ENCODE data around the gene HMOX2. TPM values are rescaled to one million over a fixed set of nuclear protein-coding genes. Genes with fewer than 3 reads are reported as not detected.

Gene HMOX2
- total and polyA plus RNA-seq, 2 of the 13 experiments (the other 11 are each of a cell fraction or from before 2014, with no cell fraction given) = 60.3 to 70.4 TPM

- Histone ChIP-seq H3K4me2 (ENCODE audit: low read depth, low read length) (no peak overlapping the region), H2AFZ (ENCODE audit: low read length) (no peak overlapping the region), H3K79me2 (ENCODE audit: insufficient read depth, low read length) (peaks cover 45% of the 10 kb centered on the region), H3K36me3 (replicated peaks in 1 of 2; ENCODE audit: control insufficient read depth in 1 of 2, insufficient read depth in 2 of 2, low read length in 2 of 2) (peaks cover 7 to 30% of the 10 kb centered on the region in 2 experiments; a peak in 3 of 5 replicates), H4K20me1 (ENCODE audit: insufficient read depth, low read length) (0 out of 2 replicates have a peak, but pooled peaks cover 4% of the 10 kb centered on the region), H3K4me1 (ENCODE audit: insufficient read depth, low read length) (peaks cover 26% of the 10 kb centered on the region), H3K27me3 (ENCODE audit: control insufficient read depth in 1 of 2, insufficient read depth in 2 of 2, low read length in 2 of 2) (no peaks in the 10 kb centered on the region), H3K27ac (ENCODE audit: extremely low read length, insufficient read depth, low read length) (no peak overlapping the region), H3K9me3 (ENCODE audit: low read length) (no peaks in the 10 kb centered on the region), H3K4me3 (replicated peaks in 1 of 3; ENCODE audit: insufficient read depth in 1 of 3, low read depth in 2 of 3, low read length in 3 of 3) (no peak overlapping the region), H3K9ac (ENCODE audit: insufficient read depth, low read depth, low read length) (no peak overlapping the region)
- FAIRE-seq (no peak), DNase-seq (ENCODE audit: low spot score) (no peak), ATAC-seq (no peak)
- in situ Hi-C loops (cut with HindIII; ENCODE audit: extremely low pct_ligation_motif_present, low pct_unique_long_range_greater_than_20kb) (no loop called here), intact Hi-C loops (cut with micrococcal nuclease; ENCODE audit: unreplicated experiment) (no loop called here)
- CTCF ChIA-PET (ENCODE audit: low intra/inter-chr PET ratio, low total read pairs) = no interaction called here
- TF ChIP-seq RBFOX2 (IDR thresholded peaks at IDR 0.05; ENCODE audit: low read depth, low read length) (peak; percentile 26), RBM22 (optimal IDR thresholded peaks at IDR 0.05; ENCODE audit: low read length) (peak; percentile 52), ZNF724P (CRISPR knock-in tag; IDR thresholded peaks at IDR 0.05; ENCODE audit: borderline replicate concordance) (no peak)
- POLR2A ChIA-PET = no interaction called here
- WGBS (ENCODE audit: low lambda C conversion rate) = 98% methylated on average over 9 of the region's 9 CpGs
- no TSS peak for BruUV-seq (replicated peaks)
Measured at GRCh38 chr16:4431023-4431422, 45.2 kb upstream of the HMOX2 start.

- no peak for DNase-seq (ENCODE audit: low spot score)
- Histone ChIP-seq H3K79me2 (ENCODE audit: insufficient read depth, low read length) (peaks cover 26% of the 10 kb centered on the region), H3K4me3 (replicated peaks in 1 of 3; ENCODE audit: insufficient read depth in 1 of 3, low read depth in 2 of 3, low read length in 3 of 3) (no peak overlapping the region), H4K20me1 (ENCODE audit: insufficient read depth, low read length) (no peaks in the 10 kb centered on the region), H3K4me1 (ENCODE audit: insufficient read depth, low read length) (peaks cover 5% of the 10 kb centered on the region), H3K36me3 (replicated peaks in 1 of 2; ENCODE audit: control insufficient read depth in 1 of 2, insufficient read depth in 2 of 2, low read length in 2 of 2) (peaks cover 14 to 43% of the 10 kb centered on the region in 2 experiments; a peak in 4 of 5 replicates), H3K9ac (ENCODE audit: insufficient read depth, low read depth, low read length) (no peak overlapping the region), H3K27ac (ENCODE audit: extremely low read length, insufficient read depth, low read length) (no peak overlapping the region), H3K27me3 (ENCODE audit: control insufficient read depth in 1 of 2, insufficient read depth in 2 of 2, low read length in 2 of 2) (no peaks in the 10 kb centered on the region), H2AFZ (ENCODE audit: low read length) (no peak overlapping the region), H3K9me3 (ENCODE audit: low read length) (no peaks in the 10 kb centered on the region), H3K4me2 (ENCODE audit: low read depth, low read length) (no peak overlapping the region)
- no peak for TF ChIP-seq YEATS2 (CRISPR knock-in tag; IDR thresholded peaks at IDR 0.05; ENCODE audit: borderline replicate concordance)
- 0 out of 2 replicates have a peak, but pooled peaks have one; percentile 0 for TF ChIP-seq POLR2AphosphoS5 (IDR thresholded peaks at IDR 0.05; ENCODE audit: low read depth, low read length)
- no peak for FAIRE-seq
- 97% methylated on average over 4 of the region's 4 CpGs for WGBS (ENCODE audit: low lambda C conversion rate)
- ATAC-seq = no peak
- ChIA-PET POLR2A (no interaction called here), CTCF (ENCODE audit: low intra/inter-chr PET ratio, low total read pairs) (no interaction called here)
- in situ Hi-C loops (cut with HindIII; ENCODE audit: extremely low pct_ligation_motif_present, low pct_unique_long_range_greater_than_20kb) = no loop called here
- no TSS peak for BruUV-seq (replicated peaks)
- intact Hi-C loops (cut with micrococcal nuclease; ENCODE audit: unreplicated experiment) = no loop called here
Measured at GRCh38 chr16:4433228-4433627, 43.0 kb upstream of the HMOX2 start.
